GM12878 (cell line): ENCODE results near the gene ABCF1. TPM values are rescaled to one million over a fixed set of nuclear protein-coding genes. Genes with fewer than 3 reads are reported as not detected.

Experiments
- GABPA ChIP-seq: IDR thresholded peaks from 2 replicates; pipeline ENCODE4 v1.6.1; 2014; ENCODE audit warnings: antibody characterized with exemption, low read depth, mild to moderate bottlenecking, inconsistent platforms
- KDM1A ChIP-seq: fragments of 200-600 bp; sonication (generic); IDR thresholded peaks from 2 replicates; pipeline ENCODE4 v1.6.1; 2016; ENCODE audit warnings: borderline replicate concordance
- KLF5 ChIP-seq: fragments of 450-650 bp; IDR thresholded peaks from 2 replicates; pipeline ENCODE4 v1.6.1; 2014; ENCODE audit warnings: mild to moderate bottlenecking; ENCODE audit not compliant: partially characterized antibody
- MEF2B ChIP-seq: fragments of 450-650 bp; IDR thresholded peaks from 2 replicates; pipeline ENCODE4 v1.6.1; 2018; ENCODE audit warnings: mild to moderate bottlenecking, moderate library complexity; ENCODE audit not compliant: partially characterized antibody, poor library complexity, severe bottlenecking
- PAX8 ChIP-seq: fragments of 450-650 bp; IDR thresholded peaks from 2 replicates; pipeline ENCODE4 v1.6.1; 2017; ENCODE audit warnings: mild to moderate bottlenecking, moderate library complexity
- RBBP5 ChIP-seq: fragments of 200-600 bp; sonication (generic); conservative IDR thresholded peaks from 2 replicates; pipeline ENCODE4 v1.6.1; 2016
- RUNX3 ChIP-seq: IDR thresholded peaks from 2 replicates; pipeline ENCODE4 v1.6.1; 2012; ENCODE audit warnings: low read length, inconsistent platforms
- SRF ChIP-seq, 2 experiments: IDR thresholded peaks; 2 replicates each; pipeline ENCODE4 v1.6.1; 2011; ENCODE audit warnings: low read depth in 2 of 2, low read length in 2 of 2, mild to moderate bottlenecking in 1 of 2, moderate library complexity in 1 of 2
- TBL1XR1 ChIP-seq: IDR thresholded peaks from 2 replicates; pipeline ENCODE4 v1.6.1; 2012; ENCODE audit warnings: low read depth, low read length, improper control_type of control experiment
- YY1 ChIP-seq: IDR thresholded peaks from 2 replicates; pipeline ENCODE4 v1.6.1; 2011; ENCODE audit warnings: low read depth, mild to moderate bottlenecking, low read length
- polyA plus RNA-seq, 11 experiments: library from polyadenylated mRNA; depleted of rRNA in 4 of 11; unstranded in 6 of 11; stranded (reverse) in 5 of 11; fragments of >200 nt; fragmentation: Nextera tagmentation in 4 of 11; fragmentation: Illumina TruSeq in 1 of 11; extraction: Ambion mirVana in 4 of 11; extraction: Trizol in 1 of 11; gene quantifications; 1 replicate in 1 of 11; 2 replicates in 10 of 11; pipeline versions ENCODE4 v1.2.1 to v1.2.3, GENCODE V29; 2011 to 2016; ENCODE audit warnings: inconsistent platforms in 2 of 11, missing spikeins in 2 of 11, low read depth in 1 of 11
- total RNA-seq, 4 experiments: library from RNA; depleted of rRNA in 3 of 4; stranded (reverse); fragments of >200 nt in 3 of 4; fragmentation: Illumina TruSeq in 1 of 4; extraction: Trizol in 1 of 4; gene quantifications; 2 replicates each; pipeline versions ENCODE4 v1.2.1 to v1.2.3, GENCODE V29; 2013 to 2021
- TF ChIP-seq, protein P1 (sequence below): fragments of 450-650 bp; IDR thresholded peaks from 2 replicates; pipeline ENCODE4 v1.6.1; 2016; ENCODE audit warnings: mild to moderate bottlenecking
- TF ChIP-seq, protein P2 (sequence below): fragments of 450-650 bp; conservative IDR thresholded peaks from 2 replicates; pipeline ENCODE4 v1.6.1; 2017; ENCODE audit warnings: mild to moderate bottlenecking, moderate library complexity
- TF ChIP-seq, protein P3 (sequence below): fragments of 450-650 bp; IDR thresholded peaks from 2 replicates; pipeline ENCODE4 v1.6.1; 2017; ENCODE audit warnings: mild to moderate bottlenecking, low read depth, inconsistent platforms; ENCODE audit not compliant: poor library complexity, severe bottlenecking
- TF ChIP-seq, protein P4 (sequence below): IDR thresholded peaks from 2 replicates; pipeline ENCODE4 v1.6.1; 2012; ENCODE audit warnings: low read depth, low read length, improper control_type of control experiment
- TF ChIP-seq, protein P5 (sequence below): IDR thresholded peaks from 2 replicates; pipeline ENCODE4 v1.6.1; 2012; ENCODE audit warnings: low read depth, low read length, improper control_type of control experiment
- TF ChIP-seq, protein P6 (sequence below): fragments of 450-650 bp; IDR thresholded peaks from 2 replicates; pipeline ENCODE4 v1.6.1; 2016; ENCODE audit warnings: mild to moderate bottlenecking
- TF ChIP-seq, protein P7 (sequence below): IDR thresholded peaks from 2 replicates; pipeline ENCODE4 v1.6.1; 2011; ENCODE audit warnings: mild to moderate bottlenecking, low read depth, low read length, moderate library complexity; ENCODE audit not compliant: insufficient replicate concordance

ABCF1 gene
- total and polyA plus RNA-seq, 10 of the 15 experiments (the other 5 are each of a cell fraction or from before 2014, with no cell fraction given), result 21.3 to 79.6 (median 55.9) TPM

DNA sequence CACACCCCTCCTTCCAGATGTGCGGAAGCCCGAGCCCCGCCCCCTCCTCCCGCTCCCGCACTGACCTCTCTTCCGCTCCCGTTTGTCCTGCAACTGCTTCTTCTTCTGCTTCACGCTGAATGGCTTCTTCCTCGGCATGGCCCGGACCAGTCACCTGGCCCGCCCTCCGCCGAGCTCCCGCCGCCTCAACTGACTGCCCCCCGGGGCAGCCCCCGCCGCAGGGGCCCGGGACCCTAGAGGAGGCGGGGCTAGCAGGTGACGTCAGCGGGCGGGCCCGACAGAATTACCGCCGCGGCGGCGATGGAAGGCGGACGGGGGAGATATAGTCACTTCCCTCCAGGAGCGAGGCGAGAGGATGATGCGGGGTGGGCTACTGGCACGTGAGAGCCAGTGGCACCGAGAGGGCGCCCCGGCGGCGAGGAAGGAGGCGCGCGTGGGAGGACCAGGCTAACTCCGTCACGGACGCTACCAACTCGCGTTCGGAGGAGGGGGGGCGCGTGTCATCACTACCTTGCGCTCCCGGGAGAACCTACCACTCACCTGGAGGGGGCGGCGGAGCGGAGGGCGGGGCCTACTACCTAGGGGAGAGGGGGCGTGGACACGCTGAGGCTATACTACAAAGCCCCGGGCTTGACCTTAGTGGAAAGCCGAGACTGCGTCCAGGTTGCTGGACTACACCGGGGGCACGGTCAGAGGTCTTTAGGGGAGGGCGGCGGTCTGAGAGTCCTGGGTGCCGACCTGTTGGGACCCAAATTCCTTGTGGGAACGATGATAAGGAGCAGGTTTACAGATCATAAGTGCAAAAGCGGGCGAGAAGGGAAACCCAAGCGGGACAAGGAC, 15.0 kb upstream of the ABCF1 start, which contains the start of gene GNL1 (continued):
- TF ChIP-seq, protein P1, sequence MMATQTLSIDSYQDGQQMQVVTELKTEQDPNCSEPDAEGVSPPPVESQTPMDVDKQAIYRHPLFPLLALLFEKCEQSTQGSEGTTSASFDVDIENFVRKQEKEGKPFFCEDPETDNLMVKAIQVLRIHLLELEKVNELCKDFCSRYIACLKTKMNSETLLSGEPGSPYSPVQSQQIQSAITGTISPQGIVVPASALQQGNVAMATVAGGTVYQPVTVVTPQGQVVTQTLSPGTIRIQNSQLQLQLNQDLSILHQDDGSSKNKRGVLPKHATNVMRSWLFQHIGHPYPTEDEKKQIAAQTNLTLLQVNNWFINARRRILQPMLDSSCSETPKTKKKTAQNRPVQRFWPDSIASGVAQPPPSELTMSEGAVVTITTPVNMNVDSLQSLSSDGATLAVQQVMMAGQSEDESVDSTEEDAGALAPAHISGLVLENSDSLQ, result no peak; the same call in 1 of the 2 replicates
- TF ChIP-seq RBBP5, result no peak
- TF ChIP-seq, protein P2, sequence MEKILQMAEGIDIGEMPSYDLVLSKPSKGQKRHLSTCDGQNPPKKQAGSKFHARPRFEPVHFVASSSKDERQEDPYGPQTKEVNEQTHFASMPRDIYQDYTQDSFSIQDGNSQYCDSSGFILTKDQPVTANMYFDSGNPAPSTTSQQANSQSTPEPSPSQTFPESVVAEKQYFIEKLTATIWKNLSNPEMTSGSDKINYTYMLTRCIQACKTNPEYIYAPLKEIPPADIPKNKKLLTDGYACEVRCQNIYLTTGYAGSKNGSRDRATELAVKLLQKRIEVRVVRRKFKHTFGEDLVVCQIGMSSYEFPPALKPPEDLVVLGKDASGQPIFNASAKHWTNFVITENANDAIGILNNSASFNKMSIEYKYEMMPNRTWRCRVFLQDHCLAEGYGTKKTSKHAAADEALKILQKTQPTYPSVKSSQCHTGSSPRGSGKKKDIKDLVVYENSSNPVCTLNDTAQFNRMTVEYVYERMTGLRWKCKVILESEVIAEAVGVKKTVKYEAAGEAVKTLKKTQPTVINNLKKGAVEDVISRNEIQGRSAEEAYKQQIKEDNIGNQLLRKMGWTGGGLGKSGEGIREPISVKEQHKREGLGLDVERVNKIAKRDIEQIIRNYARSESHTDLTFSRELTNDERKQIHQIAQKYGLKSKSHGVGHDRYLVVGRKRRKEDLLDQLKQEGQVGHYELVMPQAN, result peak; percentile 80
- TF ChIP-seq, protein P3, sequence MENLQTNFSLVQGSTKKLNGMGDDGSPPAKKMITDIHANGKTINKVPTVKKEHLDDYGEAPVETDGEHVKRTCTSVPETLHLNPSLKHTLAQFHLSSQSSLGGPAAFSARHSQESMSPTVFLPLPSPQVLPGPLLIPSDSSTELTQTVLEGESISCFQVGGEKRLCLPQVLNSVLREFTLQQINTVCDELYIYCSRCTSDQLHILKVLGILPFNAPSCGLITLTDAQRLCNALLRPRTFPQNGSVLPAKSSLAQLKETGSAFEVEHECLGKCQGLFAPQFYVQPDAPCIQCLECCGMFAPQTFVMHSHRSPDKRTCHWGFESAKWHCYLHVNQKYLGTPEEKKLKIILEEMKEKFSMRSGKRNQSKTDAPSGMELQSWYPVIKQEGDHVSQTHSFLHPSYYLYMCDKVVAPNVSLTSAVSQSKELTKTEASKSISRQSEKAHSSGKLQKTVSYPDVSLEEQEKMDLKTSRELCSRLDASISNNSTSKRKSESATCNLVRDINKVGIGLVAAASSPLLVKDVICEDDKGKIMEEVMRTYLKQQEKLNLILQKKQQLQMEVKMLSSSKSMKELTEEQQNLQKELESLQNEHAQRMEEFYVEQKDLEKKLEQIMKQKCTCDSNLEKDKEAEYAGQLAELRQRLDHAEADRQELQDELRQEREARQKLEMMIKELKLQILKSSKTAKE, result peak; percentile 55
- no peak for TF ChIP-seq PAX8
- TF ChIP-seq YY1, result no peak; the same call in 1 of the 2 replicates
- TF ChIP-seq GABPA, result no peak
- TF ChIP-seq, protein P4, sequence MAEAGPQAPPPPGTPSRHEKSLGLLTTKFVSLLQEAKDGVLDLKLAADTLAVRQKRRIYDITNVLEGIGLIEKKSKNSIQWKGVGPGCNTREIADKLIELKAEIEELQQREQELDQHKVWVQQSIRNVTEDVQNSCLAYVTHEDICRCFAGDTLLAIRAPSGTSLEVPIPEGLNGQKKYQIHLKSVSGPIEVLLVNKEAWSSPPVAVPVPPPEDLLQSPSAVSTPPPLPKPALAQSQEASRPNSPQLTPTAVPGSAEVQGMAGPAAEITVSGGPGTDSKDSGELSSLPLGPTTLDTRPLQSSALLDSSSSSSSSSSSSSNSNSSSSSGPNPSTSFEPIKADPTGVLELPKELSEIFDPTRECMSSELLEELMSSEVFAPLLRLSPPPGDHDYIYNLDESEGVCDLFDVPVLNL, result no peak
- TF ChIP-seq, protein P5, sequence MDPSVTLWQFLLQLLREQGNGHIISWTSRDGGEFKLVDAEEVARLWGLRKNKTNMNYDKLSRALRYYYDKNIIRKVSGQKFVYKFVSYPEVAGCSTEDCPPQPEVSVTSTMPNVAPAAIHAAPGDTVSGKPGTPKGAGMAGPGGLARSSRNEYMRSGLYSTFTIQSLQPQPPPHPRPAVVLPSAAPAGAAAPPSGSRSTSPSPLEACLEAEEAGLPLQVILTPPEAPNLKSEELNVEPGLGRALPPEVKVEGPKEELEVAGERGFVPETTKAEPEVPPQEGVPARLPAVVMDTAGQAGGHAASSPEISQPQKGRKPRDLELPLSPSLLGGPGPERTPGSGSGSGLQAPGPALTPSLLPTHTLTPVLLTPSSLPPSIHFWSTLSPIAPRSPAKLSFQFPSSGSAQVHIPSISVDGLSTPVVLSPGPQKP, result no peak
- TF ChIP-seq, protein P6, sequence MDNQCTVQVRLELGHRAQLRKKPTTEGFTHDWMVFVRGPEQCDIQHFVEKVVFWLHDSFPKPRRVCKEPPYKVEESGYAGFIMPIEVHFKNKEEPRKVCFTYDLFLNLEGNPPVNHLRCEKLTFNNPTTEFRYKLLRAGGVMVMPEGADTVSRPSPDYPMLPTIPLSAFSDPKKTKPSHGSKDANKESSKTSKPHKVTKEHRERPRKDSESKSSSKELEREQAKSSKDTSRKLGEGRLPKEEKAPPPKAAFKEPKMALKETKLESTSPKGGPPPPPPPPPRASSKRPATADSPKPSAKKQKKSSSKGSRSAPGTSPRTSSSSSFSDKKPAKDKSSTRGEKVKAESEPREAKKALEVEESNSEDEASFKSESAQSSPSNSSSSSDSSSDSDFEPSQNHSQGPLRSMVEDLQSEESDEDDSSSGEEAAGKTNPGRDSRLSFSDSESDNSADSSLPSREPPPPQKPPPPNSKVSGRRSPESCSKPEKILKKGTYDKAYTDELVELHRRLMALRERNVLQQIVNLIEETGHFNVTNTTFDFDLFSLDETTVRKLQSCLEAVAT, result no peak
- no peak for TF ChIP-seq RUNX3
- no peak for TF ChIP-seq MEF2B
- TF ChIP-seq SRF (IDR thresholded peaks at IDR 0.05; ENCODE audit: low read depth in 2 of 2, low read length in 2 of 2), result peak in 1 of 2 experiments; percentile 49; a peak in 1 of 4 replicates
- TF ChIP-seq, protein P7, sequence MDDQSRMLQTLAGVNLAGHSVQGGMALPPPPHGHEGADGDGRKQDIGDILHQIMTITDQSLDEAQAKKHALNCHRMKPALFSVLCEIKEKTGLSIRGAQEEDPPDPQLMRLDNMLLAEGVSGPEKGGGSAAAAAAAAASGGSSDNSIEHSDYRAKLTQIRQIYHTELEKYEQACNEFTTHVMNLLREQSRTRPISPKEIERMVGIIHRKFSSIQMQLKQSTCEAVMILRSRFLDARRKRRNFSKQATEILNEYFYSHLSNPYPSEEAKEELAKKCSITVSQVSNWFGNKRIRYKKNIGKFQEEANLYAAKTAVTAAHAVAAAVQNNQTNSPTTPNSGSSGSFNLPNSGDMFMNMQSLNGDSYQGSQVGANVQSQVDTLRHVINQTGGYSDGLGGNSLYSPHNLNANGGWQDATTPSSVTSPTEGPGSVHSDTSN, result no peak
- TF ChIP-seq KDM1A, result no peak
- TF ChIP-seq TBL1XR1, result no peak; the same call in 1 of the 2 replicates
- TF ChIP-seq KLF5, result peak; percentile 97
